SK-N-SH (cell line): ENCODE results near the gene LPP. TPM values are rescaled to one million over a fixed set of nuclear protein-coding genes. Genes with fewer than 3 reads are reported as not detected.

ENCODE experiments used
- CTCF ChIA-PET: fragments of 300-600, 350-600 bp; formaldehyde crosslinking; extraction: SDS; loops from one replicate; lab custom pipeline; 2021; lab: Yijun Ruan, JAX
- POLR2A ChIA-PET: fragments of 350-600 bp; sonication (Branson Sonifier 250); formaldehyde crosslinking; extraction: SDS; loops from one replicate; lab custom pipeline; 2020; ENCODE audit warnings: antibody characterized with exemption, inconsistent platforms; lab: Yijun Ruan, JAX
- DNase-seq: peaks from one replicate; pipeline ENCODE4 v3.0.0; 2012
- H2AFZ ChIP-seq: fragments of 200-600 bp; sonication (generic); 2 replicates; pipeline ENCODE4 v1.8.1; 2016; ENCODE audit warnings: antibody characterized with exemption, mild to moderate bottlenecking, low read depth
- H3F3A ChIP-seq: fragments of 200-600 bp; sonication (generic); replicated peaks from 2 replicates; pipeline ENCODE3; 2016; ENCODE audit warnings: antibody characterized with exemption, mild to moderate bottlenecking; ENCODE audit not compliant: insufficient read depth
- H3K27ac ChIP-seq, 2 experiments: fragments of 200-500 bp in 1 of 2; fragments of 200-600 bp in 1 of 2; sonication (Bioruptor generic) in 1 of 2; sonication (generic), shearing (Covaris generic) in 1 of 2; 2 replicates each; pipeline versions ENCODE4 v1.5.1 to v1.6.1; 2014 to 2016; ENCODE audit warnings: low read depth in 2 of 2, inconsistent platforms in 1 of 2, low read length in 1 of 2, mild to moderate bottlenecking in 1 of 2, mixed read lengths in 1 of 2
- H3K27me3 ChIP-seq: fragments of 200-600 bp; sonication (generic), shearing (Covaris generic); 2 replicates; pipeline ENCODE4 v1.6.1; 2016; ENCODE audit warnings: mixed run types; ENCODE audit not compliant: insufficient read depth
- H3K36me3 ChIP-seq, 2 experiments: fragments of 200-500 bp in 1 of 2; fragments of 200-600 bp in 1 of 2; sonication (Bioruptor generic) in 1 of 2; sonication (generic) in 1 of 2; replicated peaks in 1 of 2; 2 replicates each; pipeline versions ENCODE3 to v1.5.1; 2014 to 2016; ENCODE audit warnings: low read length in 1 of 2, mild to moderate bottlenecking in 1 of 2; ENCODE audit not compliant: insufficient read depth in 2 of 2, control insufficient read depth in 1 of 2
- H3K4me1 ChIP-seq, 2 experiments: fragments of 200-500 bp in 1 of 2; fragments of 200-600 bp in 1 of 2; sonication (Bioruptor generic) in 1 of 2; sonication (generic), shearing (Covaris generic) in 1 of 2; 2 replicates each; pipeline versions ENCODE4 v1.5.1 to v1.6.1; 2014 to 2016; ENCODE audit warnings: low read depth in 1 of 2, low read length in 1 of 2, mixed run types in 1 of 2; ENCODE audit not compliant: insufficient read depth in 2 of 2, control insufficient read depth in 1 of 2
- H3K4me2 ChIP-seq: fragments of 200-600 bp; sonication (generic), shearing (Covaris generic); 2 replicates; pipeline ENCODE4 v1.6.1; 2017; ENCODE audit warnings: mixed run types
- H3K4me3 ChIP-seq, 2 experiments: fragments of 200-500 bp in 1 of 2; fragments of 200-600 bp in 1 of 2; sonication (Bioruptor generic) in 1 of 2; sonication (generic), shearing (Covaris generic) in 1 of 2; 2 replicates each; pipeline versions ENCODE4 v1.5.1 to v1.8.1; 2014 to 2016; ENCODE audit warnings: low read depth in 2 of 2, inconsistent platforms in 1 of 2, low read length in 1 of 2, mild to moderate bottlenecking in 1 of 2, mixed read lengths in 1 of 2, moderate library complexity in 1 of 2
- H3K79me2 ChIP-seq: fragments of 200-600 bp; sonication (generic); 2 replicates; pipeline ENCODE4 v1.8.1; 2017; ENCODE audit warnings: mild to moderate bottlenecking; ENCODE audit not compliant: insufficient read depth
- H3K9ac ChIP-seq: fragments of 200-600 bp; sonication (generic); 2 replicates; pipeline ENCODE4 v1.6.1; 2017; ENCODE audit warnings: mixed run types
- H3K9me2 ChIP-seq: fragments of 200-600 bp; sonication (generic); 2 replicates; pipeline ENCODE4 v1.6.1; 2017; ENCODE audit warnings: mixed run types
- H3K9me3 ChIP-seq: fragments of 200-600 bp; sonication (generic); 2 replicates; pipeline ENCODE4 v1.6.1; 2017; ENCODE audit warnings: mixed run types, mild to moderate bottlenecking, moderate library complexity
- H4K20me1 ChIP-seq: fragments of 200-600 bp; sonication (generic); 2 replicates; pipeline ENCODE4 v1.6.1; 2017; ENCODE audit warnings: mild to moderate bottlenecking, mixed run types; ENCODE audit not compliant: insufficient read depth
- EZH2phosphoT487 ChIP-seq: fragments of 200-600 bp; sonication (generic); IDR thresholded peaks from 2 replicates; pipeline ENCODE4 v1.6.1; 2017; ENCODE audit warnings: low read depth, mixed run types, mild to moderate bottlenecking, antibody characterized with exemption, moderate library complexity, borderline replicate concordance
- FOSL2 ChIP-seq: IDR thresholded peaks from 2 replicates; pipeline ENCODE4 v1.4.0; 2012; ENCODE audit warnings: low read depth, mild to moderate bottlenecking, moderate library complexity, borderline replicate concordance
- FOXJ3 ChIP-seq: sonication (generic); formaldehyde crosslinking; IDR thresholded peaks from 2 replicates; pipeline ENCODE4 v1.5.1; 2020; ENCODE audit warnings: mild to moderate bottlenecking, missing genetic modification reagents
- GABPA ChIP-seq: IDR thresholded peaks from 2 replicates; pipeline ENCODE4 v1.4.0; 2012; ENCODE audit warnings: low read depth, mild to moderate bottlenecking
- GATA2 ChIP-seq: sonication (generic); formaldehyde crosslinking; IDR thresholded peaks from 2 replicates; pipeline ENCODE4 v1.5.0; 2020; ENCODE audit warnings: mild to moderate bottlenecking, missing genetic modification reagents
- MAX ChIP-seq: IDR thresholded peaks from 2 replicates; pipeline ENCODE4 v1.4.0; 2012; ENCODE audit warnings: low read depth
- NRF1 ChIP-seq: IDR thresholded peaks from 2 replicates; pipeline ENCODE4 v1.6.1; 2012; ENCODE audit warnings: low read depth, mild to moderate bottlenecking, low read length
- TAF1 ChIP-seq: IDR thresholded peaks from 2 replicates; pipeline ENCODE4 v1.6.1; 2012; ENCODE audit warnings: low read depth, mild to moderate bottlenecking, low read length, moderate library complexity, borderline replicate concordance
- WGBS: methylation state at CpG from one replicate; pipeline ENCODE4 v1.1.6; 2017; ENCODE audit warnings: low lambda C conversion rate; 5-methylcytosine and 5-hydroxymethylcytosine counted together
- polyA plus RNA-seq, 3 experiments: library from polyadenylated mRNA; depleted of rRNA; stranded (reverse); fragments of >200 nt; gene quantifications; 2 replicates each; pipeline ENCODE4 v1.2.3, GENCODE V29; 2012

Gene LPP
- polyA plus RNA-seq, 1 of the 3 experiments (the other 2 are of a cell fraction), result 6.6 TPM

- Histone ChIP-seq H4K20me1 (no peaks in the 10 kb centered on the region), H3K9me2 (no peaks in the 10 kb centered on the region), H3K79me2 (no peaks in the 10 kb centered on the region; the same call in 1 of the 2 replicates), H3K4me3 (no peak overlapping the region), H3K27ac (peak overlapping the region in 1 of 2 experiments; percentile 63; a peak in 2 of 4 replicates), H3K27me3 (no peaks in the 10 kb centered on the region), H3K36me3 (no peaks in the 10 kb centered on the region), H3K4me1 (peaks cover 0 to 28% of the 10 kb centered on the region in 2 experiments; a peak in 2 of 4 replicates), H3K9ac (no peak overlapping the region), H2AFZ (no peak overlapping the region), H3K9me3 (no peaks in the 10 kb centered on the region), H3K4me2 (0 out of 2 replicates have a peak overlapping the region, but pooled peaks have one; percentile 32), H3F3A (peaks cover 7% of the 10 kb centered on the region)
- no peak for DNase-seq
- POLR2A ChIA-PET, result no interaction called here
- CTCF ChIA-PET, result no interaction called here
- TF ChIP-seq FOSL2 (peak; percentile 23; the same call in 1 of the 2 replicates), FOXJ3 (CRISPR knock-in tag) (no peak)
Observed at GRCh38 chr3:188854772-188855149, 700.8 kb downstream of the LPP start.

- ChIA-PET POLR2A (no interaction called here), CTCF (no interaction called here)
- no peaks in the 10 kb centered on the region for H3K9me2 ChIP-seq
- no peak overlapping the region for H3K9ac ChIP-seq
- H3K4me2 ChIP-seq, result no peak overlapping the region
- WGBS, result 63% methylated on average over 3 of the region's 3 CpGs
- TF ChIP-seq MAX (no peak), GABPA (no peak), TAF1 (no peak), NRF1 (no peak), GATA2 (CRISPR knock-in tag) (no peak)
- peaks cover 0 to 28% of the 10 kb centered on the region in 2 experiments; a peak in 2 of 4 replicates for H3K4me1 ChIP-seq
- no peaks in the 10 kb centered on the region for H3K36me3 ChIP-seq
- H3K4me3 ChIP-seq, result no peak overlapping the region
- peaks cover 9% of the 10 kb centered on the region for H3F3A ChIP-seq
- H3K9me3 ChIP-seq, result no peaks in the 10 kb centered on the region
- no peaks in the 10 kb centered on the region for H3K27me3 ChIP-seq
- no peak for DNase-seq
- H2AFZ ChIP-seq, result no peak overlapping the region
- H4K20me1 ChIP-seq, result no peaks in the 10 kb centered on the region
- H3K27ac ChIP-seq, result peak overlapping the region in 1 of 2 experiments; percentile 63; a peak in 1 of 4 replicates
- no peaks in the 10 kb centered on the region; the same call in 1 of the 2 replicates for H3K79me2 ChIP-seq
Observed at GRCh38 chr3:188855675-188856074, 701.7 kb downstream of the LPP start.

- no peak for DNase-seq
- Histone ChIP-seq H3K27ac (peak overlapping the region in 1 of 2 experiments; percentile 19; a peak in 1 of 4 replicates), H3F3A (peaks cover 28% of the 10 kb centered on the region), H2AFZ (no peak overlapping the region), H4K20me1 (no peaks in the 10 kb centered on the region), H3K79me2 (no peaks in the 10 kb centered on the region; the same call in 1 of the 2 replicates), H3K4me1 (peaks cover 3 to 15% of the 10 kb centered on the region in 2 experiments; a peak in 3 of 4 replicates), H3K9me3 (no peaks in the 10 kb centered on the region), H3K4me2 (no peak overlapping the region), H3K4me3 (no peak overlapping the region), H3K9ac (no peak overlapping the region), H3K27me3 (no peaks in the 10 kb centered on the region), H3K36me3 (no peaks in the 10 kb centered on the region), H3K9me2 (no peaks in the 10 kb centered on the region)
- TF ChIP-seq EZH2phosphoT487, result no peak
- 0 out of 2 replicates have a peak, but pooled peaks have one; percentile 29 for TF ChIP-seq FOSL2
- CTCF ChIA-PET, result no interaction called here
- POLR2A ChIA-PET, result no interaction called here
- 61% methylated on average over 3 of the region's 3 CpGs for WGBS
Observed at GRCh38 chr3:188860147-188860546, 706.2 kb downstream of the LPP start.
